ENCODE measurements around the gene GRIK5. TPM values are rescaled to one million over a fixed set of nuclear protein-coding genes. Genes with fewer than 3 reads are reported as not detected.

The GRIK5 gene
- total RNA-seq, 1 experiment from 2014 or later: 43.1 TPM

GRCh38 chr19:42079886-42080763, 10.1 kb upstream of the GRIK5 start:
- Histone ChIP-seq H4K5ac (ENCODE audit: insufficient read length, low read depth, low read length) (no peak overlapping the region), H4K8ac (replicated peaks; ENCODE audit: insufficient read length, low read depth, low read length) (no peak overlapping the region), H3K79me2 (ENCODE audit: insufficient read depth, low read length) (peaks cover 21% of the 10 kb centered on the region), H3K9me3 (ENCODE audit: control insufficient read depth, low read depth, low read length) (no peaks in the 10 kb centered on the region), H2BK12ac (ENCODE audit: insufficient read length, low read depth, low read length) (no peak overlapping the region), H3K79me1 (ENCODE audit: insufficient read depth, low read depth, low read length, poor library complexity, severe bottlenecking) (peaks cover 13% of the 10 kb centered on the region), H3K4me1 (ENCODE audit: insufficient read depth, low read length) (no peaks in the 10 kb centered on the region; the same call in 1 of the 2 replicates), H2BK120ac (ENCODE audit: low read depth, low read length, poor library complexity, severe bottlenecking) (no peak overlapping the region), H3K4me2 (ENCODE audit: insufficient read depth, insufficient read length, low read length) (no peak overlapping the region), H4K20me1 (ENCODE audit: control insufficient read depth, insufficient read depth, insufficient read length) (no peaks in the 10 kb centered on the region), H2AK5ac (ENCODE audit: insufficient read length, low read length) (no peak overlapping the region), H2AFZ (ENCODE audit: low read length) (no peak overlapping the region), H3K18ac (ENCODE audit: insufficient read length, low read depth, low read length) (no peak overlapping the region), H3K27ac (ENCODE audit: insufficient read length, low read depth, low read length) (no peak overlapping the region), H3T11ph (ENCODE audit: low read length) (no peak overlapping the region), H2BK20ac (ENCODE audit: low read depth, low read length, poor library complexity, severe bottlenecking) (no peak overlapping the region), H3K9ac (ENCODE audit: extremely low read depth, insufficient read length, low read length) (no peak overlapping the region), H3K27me3 (ENCODE audit: insufficient read depth, low read length) (no peaks in the 10 kb centered on the region), H3K14ac (ENCODE audit: insufficient read depth, low read length) (no peak overlapping the region), H4K91ac (ENCODE audit: insufficient read length, low read depth, low read length) (no peak overlapping the region), H3K23me2 (ENCODE audit: insufficient read length, low read depth, low read length, poor library complexity, severe bottlenecking) (peaks cover 11% of the 10 kb centered on the region), H2BK5ac (ENCODE audit: insufficient read length, low read length) (no peak overlapping the region), H2BK15ac (ENCODE audit: low read depth, low read length) (no peak overlapping the region), H3K23ac (ENCODE audit: insufficient read length, low read depth, low read length) (no peak overlapping the region), H3K56ac (ENCODE audit: insufficient read length, low read depth, low read length) (no peak overlapping the region), H3K4ac (ENCODE audit: low read depth, low read length) (no peak overlapping the region)
- no CpG with 5 or more reads among the region's 44 CpGs for WGBS (ENCODE audit: extremely low coverage, insufficient read length, low lambda C conversion rate)
- Mint-ChIP-seq H3K27ac (no peak overlapping the region), H3K9me3 (no peaks in the 10 kb centered on the region), H3K27me3 (ENCODE audit: low read depth) (no peaks in the 10 kb centered on the region; the same call in 1 of the 2 replicates), H3K36me3 (ENCODE audit: insufficient read depth in 1 of 3, low read depth in 3 of 3) (peaks cover 37 to 49% (median 43%) of the 10 kb centered on the region in 3 experiments), H3K4me3 (no peak overlapping the region; a peak in 1 of 5 replicates), H3K4me1 (peaks cover 20 to 26% of the 10 kb centered on the region in 2 experiments)
- DNase-seq: no peak
- TF ChIP-seq, protein P1, sequence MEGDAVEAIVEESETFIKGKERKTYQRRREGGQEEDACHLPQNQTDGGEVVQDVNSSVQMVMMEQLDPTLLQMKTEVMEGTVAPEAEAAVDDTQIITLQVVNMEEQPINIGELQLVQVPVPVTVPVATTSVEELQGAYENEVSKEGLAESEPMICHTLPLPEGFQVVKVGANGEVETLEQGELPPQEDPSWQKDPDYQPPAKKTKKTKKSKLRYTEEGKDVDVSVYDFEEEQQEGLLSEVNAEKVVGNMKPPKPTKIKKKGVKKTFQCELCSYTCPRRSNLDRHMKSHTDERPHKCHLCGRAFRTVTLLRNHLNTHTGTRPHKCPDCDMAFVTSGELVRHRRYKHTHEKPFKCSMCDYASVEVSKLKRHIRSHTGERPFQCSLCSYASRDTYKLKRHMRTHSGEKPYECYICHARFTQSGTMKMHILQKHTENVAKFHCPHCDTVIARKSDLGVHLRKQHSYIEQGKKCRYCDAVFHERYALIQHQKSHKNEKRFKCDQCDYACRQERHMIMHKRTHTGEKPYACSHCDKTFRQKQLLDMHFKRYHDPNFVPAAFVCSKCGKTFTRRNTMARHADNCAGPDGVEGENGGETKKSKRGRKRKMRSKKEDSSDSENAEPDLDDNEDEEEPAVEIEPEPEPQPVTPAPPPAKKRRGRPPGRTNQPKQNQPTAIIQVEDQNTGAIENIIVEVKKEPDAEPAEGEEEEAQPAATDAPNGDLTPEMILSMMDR (conservative IDR thresholded peaks at IDR 0.05): no peak

Data from H9 (cell line).